Parathyroid adenoma (tissue), 2 donors: ENCODE results near the gene RGS17.

Experiments
- H2AFZ ChIP-seq: fragments of 300-600 bp; sonication (generic); one replicate; pipeline ENCODE4 v1.7.0; 2017; ENCODE audit warnings: antibody characterized with exemption, mild to moderate bottlenecking
- H3K27ac ChIP-seq: fragments of 300-600 bp; sonication (generic); one replicate; pipeline ENCODE4 v1.7.0; 2017
- H3K27me3 ChIP-seq: fragments of 300-600 bp; sonication (generic); one replicate; pipeline ENCODE4 v1.7.0; 2017; ENCODE audit warnings: low read length; ENCODE audit not compliant: control insufficient read depth, insufficient read depth
- H3K36me3 ChIP-seq: fragments of 300-600 bp; sonication (generic); one replicate; pipeline ENCODE4 v1.7.0; 2017; ENCODE audit warnings: low read length; ENCODE audit not compliant: control insufficient read depth, insufficient read depth
- H3K4me1 ChIP-seq: fragments of 300-600 bp; sonication (generic); one replicate; pipeline ENCODE4 v1.7.0; 2017; ENCODE audit warnings: control low read depth
- H3K4me2 ChIP-seq: fragments of 300-600 bp; sonication (generic); one replicate; pipeline ENCODE4 v1.7.0; 2017; ENCODE audit warnings: low read length
- H3K4me3 ChIP-seq: fragments of 300-600 bp; sonication (generic); one replicate; pipeline ENCODE4 v1.7.0; 2017; ENCODE audit warnings: low read depth, low read length
- H3K79me2 ChIP-seq: fragments of 300-600 bp; sonication (generic); one replicate; pipeline ENCODE4 v1.7.0; 2017; ENCODE audit warnings: control low read depth
- H3K9ac ChIP-seq: fragments of 300-600 bp; sonication (generic); one replicate; pipeline ENCODE4 v1.7.0; 2017; ENCODE audit warnings: mild to moderate bottlenecking
- H3K9me3 ChIP-seq: fragments of 300-600 bp; sonication (generic); one replicate; pipeline ENCODE4 v1.7.0; 2017; ENCODE audit warnings: low read length; ENCODE audit not compliant: control insufficient read depth
- TF ChIP-seq, protein P1 (sequence below): fragments of 300-600 bp; sonication (generic); IDR thresholded peaks from one replicate; pipeline ENCODE4 v1.7.0; 2017; ENCODE audit warnings: antibody characterized with exemption, mild to moderate bottlenecking
- donor health status: primary hyperparathyroidism.

The RGS17 gene

DNA sequence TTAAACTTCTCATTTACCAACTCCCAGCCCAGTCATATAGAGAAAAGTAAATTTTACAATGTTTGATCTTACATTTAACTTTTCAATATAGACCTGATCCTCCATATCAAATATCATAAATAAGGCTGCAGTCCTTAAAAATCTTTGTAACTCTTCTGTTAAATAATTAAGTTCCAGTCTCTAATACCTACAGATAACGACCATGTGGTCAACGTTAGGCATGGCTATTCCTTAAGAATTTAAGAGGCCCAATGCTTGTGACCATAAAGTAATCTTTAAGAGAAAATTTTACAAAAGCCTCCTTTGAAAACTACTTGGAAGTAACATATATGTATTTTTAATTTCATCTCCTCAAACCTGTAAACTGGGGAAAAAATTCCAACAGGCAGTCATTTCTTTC lies 149.9 kb downstream of the RGS17 start:
- Histone ChIP-seq H3K4me2 (no peak overlapping the region), H3K79me2 (peaks cover 25% of the 10 kb centered on the region), H3K4me1 (peaks cover 13% of the 10 kb centered on the region), H3K27ac (no peak overlapping the region), H3K4me3 (no peak overlapping the region), H2AFZ (no peak overlapping the region), H3K9ac (no peak overlapping the region), H3K27me3 (no peaks in the 10 kb centered on the region), H3K36me3 (no peaks in the 10 kb centered on the region), H3K9me3 (no peaks in the 10 kb centered on the region)
- TF ChIP-seq, protein P1, sequence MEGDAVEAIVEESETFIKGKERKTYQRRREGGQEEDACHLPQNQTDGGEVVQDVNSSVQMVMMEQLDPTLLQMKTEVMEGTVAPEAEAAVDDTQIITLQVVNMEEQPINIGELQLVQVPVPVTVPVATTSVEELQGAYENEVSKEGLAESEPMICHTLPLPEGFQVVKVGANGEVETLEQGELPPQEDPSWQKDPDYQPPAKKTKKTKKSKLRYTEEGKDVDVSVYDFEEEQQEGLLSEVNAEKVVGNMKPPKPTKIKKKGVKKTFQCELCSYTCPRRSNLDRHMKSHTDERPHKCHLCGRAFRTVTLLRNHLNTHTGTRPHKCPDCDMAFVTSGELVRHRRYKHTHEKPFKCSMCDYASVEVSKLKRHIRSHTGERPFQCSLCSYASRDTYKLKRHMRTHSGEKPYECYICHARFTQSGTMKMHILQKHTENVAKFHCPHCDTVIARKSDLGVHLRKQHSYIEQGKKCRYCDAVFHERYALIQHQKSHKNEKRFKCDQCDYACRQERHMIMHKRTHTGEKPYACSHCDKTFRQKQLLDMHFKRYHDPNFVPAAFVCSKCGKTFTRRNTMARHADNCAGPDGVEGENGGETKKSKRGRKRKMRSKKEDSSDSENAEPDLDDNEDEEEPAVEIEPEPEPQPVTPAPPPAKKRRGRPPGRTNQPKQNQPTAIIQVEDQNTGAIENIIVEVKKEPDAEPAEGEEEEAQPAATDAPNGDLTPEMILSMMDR: no peak

- no peak overlapping the region for H3K27ac ChIP-seq
- no peak overlapping the region for H3K4me3 ChIP-seq
Measured at GRCh38 chr6:152980656-152981055, 150.4 kb downstream of the RGS17 start.

GRCh38 chr6:152979116-152979515 lies 152.0 kb downstream of the RGS17 start:
- Histone ChIP-seq H3K9me3 (no peaks in the 10 kb centered on the region), H3K27me3 (no peaks in the 10 kb centered on the region), H3K27ac (no peak overlapping the region), H3K79me2 (peaks cover 19% of the 10 kb centered on the region), H3K4me3 (no peak overlapping the region), H3K36me3 (no peaks in the 10 kb centered on the region), H3K4me1 (peaks cover 7% of the 10 kb centered on the region), H2AFZ (no peak overlapping the region), H3K4me2 (no peak overlapping the region), H3K9ac (no peak overlapping the region)
- TF ChIP-seq, protein P1: no peak

More at GRCh38 chr6:152980656-152981055, 150.4 kb downstream of the RGS17 start:
- no peak overlapping the region for H2AFZ ChIP-seq
- H3K79me2 ChIP-seq: peaks cover 25% of the 10 kb centered on the region
- H3K4me2 ChIP-seq: no peak overlapping the region
- TF ChIP-seq, protein P1: no peak
- no peaks in the 10 kb centered on the region for H3K36me3 ChIP-seq
- peaks cover 13% of the 10 kb centered on the region for H3K4me1 ChIP-seq
- H3K9me3 ChIP-seq: no peaks in the 10 kb centered on the region
- H3K9ac ChIP-seq: no peak overlapping the region
- H3K27me3 ChIP-seq: no peaks in the 10 kb centered on the region

DNA sequence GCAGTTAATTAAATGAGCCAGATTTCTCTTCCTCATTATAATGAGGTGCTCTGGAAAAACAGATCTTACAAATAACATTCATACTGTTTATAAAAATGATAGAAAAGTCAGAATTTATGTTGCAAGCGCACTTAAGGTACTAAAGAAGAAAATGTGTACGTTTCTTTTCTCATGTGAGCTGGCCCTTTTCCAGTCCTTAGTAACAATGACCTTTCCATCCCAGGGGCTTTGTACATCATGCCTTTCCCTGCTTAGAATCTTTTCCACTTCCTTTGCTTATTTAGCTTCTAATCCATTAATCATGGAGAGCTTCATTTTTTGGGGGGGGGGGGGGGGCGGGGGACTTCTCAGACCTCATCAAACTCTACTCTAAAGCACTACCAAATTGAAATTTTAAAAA lies 153.0 kb downstream of the RGS17 start:
- H3K27me3 ChIP-seq: no peaks in the 10 kb centered on the region
- no peak overlapping the region for H3K4me2 ChIP-seq
- H3K4me1 ChIP-seq: peaks cover 7% of the 10 kb centered on the region
- no peak overlapping the region for H3K4me3 ChIP-seq
- peaks cover 16% of the 10 kb centered on the region for H3K79me2 ChIP-seq
- no peaks in the 10 kb centered on the region for H3K9me3 ChIP-seq
- no peak overlapping the region for H3K9ac ChIP-seq
- no peaks in the 10 kb centered on the region for H3K36me3 ChIP-seq
- H2AFZ ChIP-seq: no peak overlapping the region
- H3K27ac ChIP-seq: no peak overlapping the region
- TF ChIP-seq, protein P1: no peak

GRCh38 chr6:152977556-152977955 lies 153.5 kb downstream of the RGS17 start:
- Histone ChIP-seq H2AFZ (no peak overlapping the region), H3K79me2 (peaks cover 16% of the 10 kb centered on the region), H3K27me3 (no peaks in the 10 kb centered on the region), H3K27ac (no peak overlapping the region), H3K4me3 (no peak overlapping the region), H3K4me2 (no peak overlapping the region), H3K36me3 (no peaks in the 10 kb centered on the region), H3K4me1 (peaks cover 5% of the 10 kb centered on the region), H3K9me3 (no peaks in the 10 kb centered on the region), H3K9ac (no peak overlapping the region)
- TF ChIP-seq, protein P1: no peak
